Epithelial cell of esophagus (primary cell): ENCODE measurements around the gene LMF1.
"Not testable (repeated sequence)": the region's sequence is repeated elsewhere in the genome, so short reads cannot be mapped to it uniquely, and the experiment has no call there.

Experiments used
- DNase-seq: peaks from one replicate; pipeline ENCODE4 v3.0.0; 2010; ENCODE audit warnings: low read depth
- H3K4me3 ChIP-seq: 2 replicates; pipeline ENCODE4 v1.5.1; 2011; ENCODE audit warnings: mild to moderate bottlenecking, low read length, control low read depth
- CTCF ChIP-seq: IDR thresholded peaks from 2 replicates; pipeline ENCODE4 v1.5.1; 2011; ENCODE audit warnings: low read depth, mild to moderate bottlenecking, low read length, control low read depth, inconsistent platforms; ENCODE audit not compliant: insufficient read depth; ENCODE audit errors: missing control alignments

LMF1 gene

GRCh38 chr16:838741-839140 lies 132.0 kb downstream of the LMF1 start:
- TF ChIP-seq CTCF = no peak
- no peak for DNase-seq
- H3K4me3 ChIP-seq = no peak overlapping the region

- H3K4me3 ChIP-seq, DNase-seq: not testable (repeated sequence)
These were observed 134.0 kb downstream of the LMF1 start for GRCh38 chr16:836822-837221.

DNA sequence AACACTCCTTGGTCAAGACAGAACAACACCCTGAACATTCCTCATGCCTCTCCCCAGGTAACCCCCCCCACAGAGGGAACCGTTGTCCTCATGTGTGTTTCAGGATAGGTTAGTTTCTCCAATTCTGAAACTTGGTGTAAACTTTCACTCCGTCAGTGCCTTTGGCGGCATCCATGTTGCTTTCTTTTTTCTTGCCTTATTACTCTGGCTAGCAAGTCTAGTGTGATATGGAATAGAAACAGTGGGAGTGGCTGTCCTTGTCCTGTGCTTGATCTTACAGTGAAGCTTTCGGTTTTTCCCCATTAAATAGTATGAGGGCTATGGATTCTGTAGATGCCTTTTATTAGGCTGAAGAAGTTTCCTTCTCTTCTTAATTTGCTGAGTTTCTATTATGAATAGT lies 134.6 kb downstream of the LMF1 start:
- no peak overlapping the region for H3K4me3 ChIP-seq
- TF ChIP-seq CTCF = no peak
- no peak for DNase-seq

DNA sequence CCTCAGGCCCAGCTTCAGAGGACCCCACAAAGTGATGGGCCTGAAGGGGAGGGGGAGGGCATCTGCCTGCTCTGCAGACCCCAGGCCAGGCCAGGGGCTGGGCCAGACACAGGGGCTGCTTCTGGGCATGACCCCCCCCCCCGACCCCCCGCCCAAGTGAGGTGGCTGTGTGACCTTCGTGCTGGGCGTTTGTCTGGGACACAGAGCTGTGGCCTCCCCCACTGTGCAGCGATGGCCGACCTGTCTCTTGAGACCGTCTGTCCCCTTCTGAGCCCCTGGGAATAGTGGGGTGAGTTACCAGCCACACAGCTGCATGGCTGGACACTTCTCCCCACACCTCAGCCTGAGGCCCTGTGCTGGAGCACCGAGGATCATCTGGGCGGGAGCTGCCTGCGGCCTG lies 135.4 kb downstream of the LMF1 start:
- no peak for TF ChIP-seq CTCF
- DNase-seq = no peak
- no peak overlapping the region for H3K4me3 ChIP-seq

- H3K4me3 ChIP-seq = no peak overlapping the region
- no peak for DNase-seq
- no peak for TF ChIP-seq CTCF
These were observed 137.4 kb downstream of the LMF1 start for GRCh38 chr16:833411-833810.

GRCh38 chr16:832652-833336 lies 138.0 kb downstream of the LMF1 start:
- no peak for TF ChIP-seq CTCF
- H3K4me3 ChIP-seq = no peak overlapping the region
- no peak for DNase-seq

DNA sequence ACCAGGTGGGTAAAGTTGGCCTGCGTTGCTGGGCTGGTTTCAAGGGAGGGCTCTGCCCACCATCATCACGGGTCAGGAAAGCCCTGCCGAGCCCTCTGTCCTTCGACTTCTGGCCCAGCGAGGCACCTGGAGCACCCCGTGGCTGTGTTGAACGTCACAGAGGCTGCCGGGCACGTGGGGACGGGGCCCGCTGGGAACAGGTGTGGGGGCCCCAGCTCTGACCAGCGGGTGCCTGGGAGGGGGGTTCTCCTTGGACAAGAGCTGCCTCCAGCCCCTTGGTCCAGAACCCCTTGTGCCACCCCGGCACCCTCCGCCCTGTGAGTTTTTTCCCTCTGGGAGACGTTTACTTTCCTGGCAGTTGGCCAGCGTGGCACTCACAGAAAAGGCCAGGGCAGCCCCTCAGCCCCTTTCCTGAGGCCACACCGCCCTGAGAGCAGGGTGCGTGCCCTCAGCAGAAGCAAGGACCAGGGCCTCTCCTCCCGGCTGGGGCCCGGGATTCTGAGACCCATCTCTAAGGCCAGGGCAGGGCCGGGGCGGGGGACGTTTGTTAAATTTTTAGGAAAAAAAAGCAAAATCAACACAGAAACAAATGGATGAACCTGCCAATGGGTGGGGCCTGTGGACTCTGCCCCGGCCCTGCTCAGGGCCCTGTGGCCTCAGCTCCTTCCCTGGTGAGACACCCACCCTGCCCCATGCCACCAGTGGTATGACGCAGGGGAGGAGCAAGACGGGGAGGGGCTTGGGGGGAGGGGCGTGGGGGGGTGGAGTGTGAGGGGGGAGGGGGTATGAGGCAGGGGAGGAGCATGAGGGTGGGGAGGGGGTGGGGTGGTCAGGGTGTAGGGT lies 139.0 kb downstream of the LMF1 start:
- TF ChIP-seq CTCF = no peak
- DNase-seq = no peak
- H3K4me3 ChIP-seq = no peak overlapping the region
